ENCODE data around the gene ZNF773. TPM values are rescaled to one million over a fixed set of nuclear protein-coding genes. Genes with fewer than 3 reads are reported as not detected.

The ZNF773 gene
- total and polyA plus RNA-seq, 2 experiments from 2014 or later, result 6.6 to 8.0 TPM

DNA sequence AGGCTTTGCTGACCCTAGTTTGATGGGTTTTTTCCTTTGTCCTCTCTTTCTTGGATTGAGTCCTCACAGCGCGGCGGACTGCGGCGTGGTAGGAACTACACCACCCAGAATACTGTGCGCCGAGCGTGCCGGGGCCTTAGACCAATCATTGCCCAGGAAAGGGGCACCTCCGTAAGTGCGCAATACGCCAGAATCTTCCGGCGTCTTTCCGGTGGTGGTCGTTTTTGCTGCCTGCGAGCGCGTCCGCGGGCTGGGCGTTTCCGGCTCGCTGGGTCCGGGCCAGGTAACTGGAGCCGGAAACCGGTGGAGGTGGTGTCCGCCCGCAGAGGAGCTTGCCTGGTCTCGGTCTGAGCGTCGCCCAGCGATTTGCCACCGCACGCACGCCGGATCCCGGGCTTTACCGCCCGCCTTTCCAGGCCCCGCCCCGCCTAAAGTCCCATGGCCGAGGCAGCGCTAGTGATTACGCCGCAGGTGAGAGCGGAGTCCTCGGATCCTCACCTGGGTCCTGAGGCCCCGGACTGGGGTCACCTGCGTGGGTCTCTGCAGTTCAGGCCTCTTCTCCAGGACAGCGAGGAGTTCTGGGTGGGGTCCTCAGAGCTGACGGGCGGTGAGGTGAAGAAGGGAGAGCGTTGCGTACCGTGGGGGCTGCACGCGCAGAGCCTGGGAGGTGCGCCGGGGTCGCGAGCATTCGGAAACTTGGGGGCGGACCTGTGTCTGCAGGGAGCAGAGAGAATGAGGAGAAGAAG is 27.6 kb downstream of the ZNF773 start, which contains the start of gene ZNF549:
ZNF549 (plus strand) TSS at position 221 of the 746 bp plus-strand sequence; CDS start at position 439, 218 bp downstream.
- under 1% methylated on average over 64 of the region's 64 CpGs for WGBS (ENCODE audit: low lambda C conversion rate, missing lambda C conversion rate)
- Histone ChIP-seq H3K9me3 (ENCODE audit: low read depth) (no peaks in the 10 kb centered on the region), H3K79me2 (peaks cover 41% of the 10 kb centered on the region)

DNA sequence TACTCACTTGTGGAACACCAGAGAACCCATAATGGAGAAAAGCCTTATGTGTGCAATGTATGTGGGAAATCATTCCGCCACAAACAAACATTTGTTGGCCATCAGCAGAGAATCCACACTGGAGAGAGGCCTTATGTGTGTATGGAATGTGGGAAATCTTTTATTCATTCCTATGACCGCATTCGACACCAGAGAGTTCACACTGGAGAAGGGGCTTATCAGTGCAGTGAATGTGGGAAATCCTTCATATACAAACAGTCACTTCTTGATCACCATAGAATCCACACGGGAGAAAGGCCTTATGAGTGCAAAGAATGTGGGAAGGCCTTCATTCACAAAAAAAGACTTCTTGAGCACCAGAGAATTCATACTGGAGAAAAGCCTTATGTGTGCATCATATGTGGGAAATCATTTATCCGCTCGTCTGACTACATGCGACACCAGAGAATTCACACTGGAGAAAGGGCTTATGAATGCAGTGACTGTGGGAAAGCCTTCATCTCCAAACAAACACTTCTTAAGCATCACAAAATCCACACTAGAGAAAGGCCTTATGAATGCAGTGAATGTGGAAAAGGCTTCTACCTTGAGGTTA is 38.3 kb downstream of the ZNF773 start:
- Histone ChIP-seq H3K9me2 (replicated peaks; ENCODE audit: insufficient read depth) (no peaks in the 10 kb centered on the region), H3K27ac (no peak overlapping the region), H3K4me3 (no peak overlapping the region), H3K27me3 (no peaks in the 10 kb centered on the region), H3K79me2 (no peaks in the 10 kb centered on the region), H3K4me1 (ENCODE audit: insufficient read depth) (no peaks in the 10 kb centered on the region), H3K4me2 (no peak overlapping the region), H2AFZ (no peak overlapping the region), H4K20me1 (ENCODE audit: insufficient read depth, poor library complexity, severe bottlenecking) (no peaks in the 10 kb centered on the region), H3K36me3 (replicated peaks; ENCODE audit: insufficient read depth, low read depth) (peaks cover 33% of the 10 kb centered on the region), H3K9me3 (ENCODE audit: low read depth) (peaks cover 77% of the 10 kb centered on the region)
- TF ChIP-seq EZH2 (IDR thresholded peaks at IDR 0.05; ENCODE audit: borderline replicate concordance) (no peak), EZH2phosphoT487 (IDR thresholded peaks at IDR 0.05; ENCODE audit: low read depth, severe bottlenecking, unreplicated experiment) (no peak)
- TF ChIP-seq, protein P1, sequence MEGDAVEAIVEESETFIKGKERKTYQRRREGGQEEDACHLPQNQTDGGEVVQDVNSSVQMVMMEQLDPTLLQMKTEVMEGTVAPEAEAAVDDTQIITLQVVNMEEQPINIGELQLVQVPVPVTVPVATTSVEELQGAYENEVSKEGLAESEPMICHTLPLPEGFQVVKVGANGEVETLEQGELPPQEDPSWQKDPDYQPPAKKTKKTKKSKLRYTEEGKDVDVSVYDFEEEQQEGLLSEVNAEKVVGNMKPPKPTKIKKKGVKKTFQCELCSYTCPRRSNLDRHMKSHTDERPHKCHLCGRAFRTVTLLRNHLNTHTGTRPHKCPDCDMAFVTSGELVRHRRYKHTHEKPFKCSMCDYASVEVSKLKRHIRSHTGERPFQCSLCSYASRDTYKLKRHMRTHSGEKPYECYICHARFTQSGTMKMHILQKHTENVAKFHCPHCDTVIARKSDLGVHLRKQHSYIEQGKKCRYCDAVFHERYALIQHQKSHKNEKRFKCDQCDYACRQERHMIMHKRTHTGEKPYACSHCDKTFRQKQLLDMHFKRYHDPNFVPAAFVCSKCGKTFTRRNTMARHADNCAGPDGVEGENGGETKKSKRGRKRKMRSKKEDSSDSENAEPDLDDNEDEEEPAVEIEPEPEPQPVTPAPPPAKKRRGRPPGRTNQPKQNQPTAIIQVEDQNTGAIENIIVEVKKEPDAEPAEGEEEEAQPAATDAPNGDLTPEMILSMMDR (IDR thresholded peaks at IDR 0.05; ENCODE audit: poor library complexity), result no peak
- no peak for DNase-seq (ENCODE audit: low spot score)
- WGBS (ENCODE audit: low lambda C conversion rate, missing lambda C conversion rate), result 98% methylated on average over 7 of the region's 7 CpGs

More for the DNA sequence above, 27.6 kb downstream of the ZNF773 start, which contains the start of gene ZNF549:
- peak; percentile 94 for DNase-seq (ENCODE audit: low spot score)
- peak within 1 kb of the TSS; percentile 86 for H3K27ac ChIP-seq
- H2AFZ ChIP-seq, result peak within 1 kb of the TSS; percentile 99
- no peaks in the 10 kb centered on the region for H3K36me3 ChIP-seq (replicated peaks; ENCODE audit: insufficient read depth, low read depth)
- H3K27me3 ChIP-seq, result no peaks in the 10 kb centered on the region
- no peaks in the 10 kb centered on the region for H3K9me2 ChIP-seq (replicated peaks; ENCODE audit: insufficient read depth)
- peaks cover 10% of the 10 kb centered on the region for H3K4me1 ChIP-seq (ENCODE audit: insufficient read depth)
- H3K4me3 ChIP-seq, result peak within 1 kb of the TSS; percentile 95
- H3K4me2 ChIP-seq, result peak within 1 kb of the TSS; percentile 95
- no peaks in the 10 kb centered on the region for H4K20me1 ChIP-seq (ENCODE audit: insufficient read depth, poor library complexity, severe bottlenecking)
- TF ChIP-seq, protein P1 (IDR thresholded peaks at IDR 0.05; ENCODE audit: poor library complexity), result no peak
- TF ChIP-seq EZH2phosphoT487 (IDR thresholded peaks at IDR 0.05; ENCODE audit: low read depth, severe bottlenecking, unreplicated experiment), result no peak
- no peak for TF ChIP-seq EZH2 (IDR thresholded peaks at IDR 0.05; ENCODE audit: borderline replicate concordance)

DNA sequence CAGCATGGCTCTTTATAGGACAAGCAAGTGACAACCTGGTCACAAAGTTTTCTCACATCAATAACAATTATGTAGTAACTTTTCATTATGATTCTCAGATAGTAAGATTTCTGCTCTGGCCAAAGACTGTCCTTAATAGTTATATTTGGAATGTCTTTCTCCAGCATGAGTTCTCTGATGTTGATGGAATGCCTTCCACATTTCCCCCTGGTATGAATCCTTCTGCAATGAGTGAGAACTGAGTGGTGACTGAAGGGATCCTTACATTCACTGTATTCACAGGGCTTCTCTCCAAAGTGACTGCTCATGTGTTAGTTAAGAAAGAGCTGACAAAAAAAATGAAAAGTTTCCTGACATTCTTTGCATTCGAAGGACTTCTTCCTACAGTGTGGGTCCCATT is 46.8 kb downstream of the ZNF773 start:
- 100% methylated on average over 1 of the region's 1 CpG for WGBS (ENCODE audit: low lambda C conversion rate, missing lambda C conversion rate)
- Histone ChIP-seq H3K4me1 (ENCODE audit: insufficient read depth) (no peaks in the 10 kb centered on the region), H3K27ac (no peak overlapping the region), H3K9me2 (replicated peaks; ENCODE audit: insufficient read depth) (no peaks in the 10 kb centered on the region), H2AFZ (no peak overlapping the region), H3K27me3 (no peaks in the 10 kb centered on the region), H4K20me1 (ENCODE audit: insufficient read depth, poor library complexity, severe bottlenecking) (no peaks in the 10 kb centered on the region), H3K79me2 (no peaks in the 10 kb centered on the region), H3K9me3 (ENCODE audit: low read depth) (peaks cover 68% of the 10 kb centered on the region), H3K36me3 (replicated peaks; ENCODE audit: insufficient read depth, low read depth) (peaks cover 21% of the 10 kb centered on the region), H3K4me2 (no peak overlapping the region), H3K4me3 (no peak overlapping the region)
- no peak for DNase-seq (ENCODE audit: low spot score)
- TF ChIP-seq, protein P1 (IDR thresholded peaks at IDR 0.05; ENCODE audit: poor library complexity), result no peak
- TF ChIP-seq EZH2phosphoT487 (IDR thresholded peaks at IDR 0.05; ENCODE audit: low read depth, severe bottlenecking, unreplicated experiment), result no peak
- TF ChIP-seq EZH2 (IDR thresholded peaks at IDR 0.05; ENCODE audit: borderline replicate concordance), result no peak
